HepG2 (cell line): ENCODE results near the gene SLC6A8. TPM values are rescaled to one million over a fixed set of nuclear protein-coding genes. Genes with fewer than 3 reads are reported as not detected.

ENCODE experiments used
- AGO1 ChIP-seq: fragments of 200-400 bp; formaldehyde crosslinking; IDR thresholded peaks from 2 replicates; pipeline ENCODE4 v1.6.1; 2017; ENCODE audit warnings: mild to moderate bottlenecking, low read depth, low read length, moderate library complexity; ENCODE audit not compliant: poor library complexity, severe bottlenecking
- DZIP1 ChIP-seq: sonication (generic); formaldehyde crosslinking; IDR thresholded peaks from 2 replicates; pipeline ENCODE4 v1.5.0; 2020; ENCODE audit warnings: mild to moderate bottlenecking, missing genetic modification reagents
- EED ChIP-seq: sonication (generic); formaldehyde crosslinking; IDR thresholded peaks from 2 replicates; pipeline ENCODE4 v1.5.0; 2020; ENCODE audit warnings: mild to moderate bottlenecking, missing genetic modification reagents
- PAXIP1 ChIP-seq: sonication (generic); formaldehyde crosslinking; conservative IDR thresholded peaks from 2 replicates; pipeline ENCODE4 v1.4.0; 2020; ENCODE audit warnings: mild to moderate bottlenecking, missing genetic modification reagents, moderate library complexity
- PHF8 ChIP-seq: sonication (generic); formaldehyde crosslinking; IDR thresholded peaks from 2 replicates; pipeline ENCODE4 v1.5.0; 2020; ENCODE audit warnings: missing genetic modification reagents
- RBFOX2 ChIP-seq: fragments of 200-400 bp; formaldehyde crosslinking; IDR thresholded peaks from 2 replicates; pipeline ENCODE4 v1.6.1; 2017; ENCODE audit warnings: low read depth, mild to moderate bottlenecking, low read length
- SALL1 ChIP-seq: sonication (generic); formaldehyde crosslinking; IDR thresholded peaks from 2 replicates; pipeline ENCODE4 v1.8.0; 2022; ENCODE audit warnings: mild to moderate bottlenecking, missing genetic modification reagents
- SAP130 ChIP-seq: IDR thresholded peaks from 2 replicates; pipeline ENCODE4 v1.6.1; 2016; ENCODE audit warnings: low read depth
- SIN3A ChIP-seq: IDR thresholded peaks from 2 replicates; pipeline ENCODE4 v1.6.1; 2011; ENCODE audit warnings: low read depth, mild to moderate bottlenecking, control low read depth, low read length, borderline replicate concordance
- SRY ChIP-seq: sonication (generic); formaldehyde crosslinking; IDR thresholded peaks from 2 replicates; pipeline ENCODE4 v1.8.0; 2022; ENCODE audit warnings: mild to moderate bottlenecking, missing genetic modification reagents
- ZC3H13 ChIP-seq: sonication (generic); formaldehyde crosslinking; IDR thresholded peaks from 2 replicates; pipeline ENCODE4 v1.8.1; 2023; ENCODE audit warnings: mild to moderate bottlenecking, missing genetic modification reagents, moderate library complexity
- ZFP91 ChIP-seq: sonication (generic); formaldehyde crosslinking; IDR thresholded peaks from 2 replicates; pipeline ENCODE4 v1.9.0; 2022; ENCODE audit warnings: missing genetic modification reagents, mild to moderate bottlenecking, borderline replicate concordance
- ZMAT3 ChIP-seq: sonication (generic); formaldehyde crosslinking; conservative IDR thresholded peaks from 2 replicates; pipeline ENCODE4 v1.7.0; 2021; ENCODE audit warnings: missing genetic modification reagents
- ZNF10 ChIP-seq: sonication (generic); formaldehyde crosslinking; IDR thresholded peaks from 2 replicates; pipeline ENCODE4 v1.4.0; 2020; ENCODE audit warnings: mild to moderate bottlenecking, low read depth, missing genetic modification reagents, borderline replicate concordance
- ZNF251 ChIP-seq: sonication (generic); formaldehyde crosslinking; IDR thresholded peaks from 2 replicates; pipeline ENCODE4 v1.9.0; 2021; ENCODE audit warnings: mild to moderate bottlenecking, missing genetic modification reagents
- ZNF510 ChIP-seq: sonication (generic); formaldehyde crosslinking; IDR thresholded peaks from 2 replicates; pipeline ENCODE4 v1.4.0; 2020; ENCODE audit warnings: low read depth, mild to moderate bottlenecking, missing genetic modification reagents
- ZNF567 ChIP-seq: sonication (generic); formaldehyde crosslinking; IDR thresholded peaks from 2 replicates; pipeline ENCODE4 v1.8.1; 2023; ENCODE audit warnings: mild to moderate bottlenecking, missing genetic modification reagents, borderline replicate concordance
- ZNF7 ChIP-seq: IDR thresholded peaks from 2 replicates; pipeline ENCODE4 v1.6.1; 2016; ENCODE audit warnings: missing biosample characterization, missing genetic modification reagents
- ZSCAN5A ChIP-seq: sonication (generic); formaldehyde crosslinking; IDR thresholded peaks from 2 replicates; pipeline ENCODE4 v1.8.0; 2022; ENCODE audit warnings: mild to moderate bottlenecking, missing genetic modification reagents, borderline replicate concordance
- polyA plus RNA-seq, 8 experiments: library from polyadenylated mRNA; depleted of rRNA in 3 of 8; stranded (reverse) in 7 of 8; unstranded in 1 of 8; fragments of >200 nt; fragmentation: Illumina TruSeq in 4 of 8; extraction: Trizol in 4 of 8; gene quantifications; 2 replicates each; pipeline versions ENCODE4 v1.2.1 to v1.2.3, GENCODE V29; 2011 to 2016; ENCODE audit warnings: low read depth in 4 of 8, missing spikeins in 1 of 8, mixed read lengths in 1 of 8; ENCODE audit not compliant: insufficient read depth in 1 of 8
- total RNA-seq, 5 experiments: library from RNA; depleted of rRNA; stranded (reverse); fragments of >200 nt; fragmentation: Illumina TruSeq; extraction: Trizol; gene quantifications; 2 replicates each; pipeline ENCODE4 v1.2.3, GENCODE V29; 2016; ENCODE audit warnings: low read depth in 1 of 5

The SLC6A8 gene
- total and polyA plus RNA-seq, 2 of the 13 experiments (the other 11 are each of a cell fraction or from before 2014, with no cell fraction given): 13.9 to 176 TPM

DNA sequence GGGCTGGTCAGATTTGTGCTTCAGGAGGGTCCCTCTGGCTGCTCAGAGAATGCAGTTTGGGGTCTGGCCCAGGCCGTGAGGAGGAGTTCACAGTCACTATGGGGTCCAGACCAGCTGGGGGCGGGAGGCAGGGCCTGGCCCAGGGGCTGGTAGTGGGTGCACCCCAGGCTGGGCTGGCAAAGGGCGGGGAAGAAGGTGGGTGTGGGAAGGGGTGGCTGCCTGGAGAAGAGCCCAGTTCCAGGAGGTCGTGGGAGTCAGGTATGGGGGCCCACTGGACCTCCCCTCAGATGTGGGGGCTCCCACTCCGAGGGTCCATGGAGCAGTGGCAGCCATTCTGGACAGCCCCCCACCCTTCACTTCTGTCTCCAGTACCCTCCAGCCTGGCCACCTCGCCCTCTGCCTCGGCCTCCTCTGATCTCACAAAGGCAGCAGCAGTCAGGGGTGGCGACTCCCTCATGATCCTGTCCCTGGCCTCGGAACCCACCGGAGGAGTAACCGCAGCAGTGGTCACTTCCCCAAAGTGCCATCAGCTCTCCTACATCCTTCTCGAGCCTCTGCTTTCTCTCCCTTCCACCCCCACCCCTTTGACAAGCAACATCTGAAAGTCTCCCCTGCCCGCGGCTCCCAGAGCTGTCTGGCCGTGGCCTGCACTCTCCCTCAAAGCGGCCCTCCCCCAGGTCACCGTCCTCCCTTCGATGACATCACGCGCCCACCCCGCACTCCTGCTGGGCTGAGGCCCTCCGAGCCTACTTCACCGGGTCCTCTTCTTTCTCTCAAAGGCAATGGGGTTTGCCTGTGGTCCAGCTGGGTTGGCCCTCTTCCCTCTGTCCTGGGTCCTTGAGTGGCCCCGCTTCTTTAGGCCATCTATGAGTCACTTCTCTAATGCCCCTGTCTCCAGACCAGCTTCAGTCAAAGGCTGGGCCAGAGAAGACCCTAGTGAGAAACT is 1.7 kb upstream of the SLC6A8 start (continued):
- no peak for TF ChIP-seq PAXIP1 (CRISPR knock-in tag)
- TF ChIP-seq SRY: no peak
- no peak for TF ChIP-seq ZNF7
- no peak for TF ChIP-seq ZFP91 (CRISPR knock-in tag)
- no peak for TF ChIP-seq ZNF251
- no peak for TF ChIP-seq EED
- TF ChIP-seq ZNF567 (CRISPR knock-in tag): no peak
- TF ChIP-seq ZSCAN5A (CRISPR knock-in tag): no peak
- peak; percentile 51 for TF ChIP-seq RBFOX2
- TF ChIP-seq SIN3A: 0 out of 2 replicates have a peak, but pooled peaks have one; percentile 22
- 0 out of 2 replicates have a peak, but pooled peaks have one; percentile 30 for TF ChIP-seq ZNF510 (CRISPR knock-in tag)
- TF ChIP-seq AGO1: peak; percentile 58
- no peak for TF ChIP-seq ZNF10 (CRISPR knock-in tag)
- TF ChIP-seq ZC3H13 (CRISPR knock-in tag): 0 out of 2 replicates have a peak, but pooled peaks have one; percentile 39
- 0 out of 2 replicates have a peak, but pooled peaks have one; percentile 64 for TF ChIP-seq ZMAT3 (CRISPR knock-in tag)
- 0 out of 2 replicates have a peak, but pooled peaks have one; percentile 31 for TF ChIP-seq DZIP1
- TF ChIP-seq SALL1 (CRISPR knock-in tag): 0 out of 2 replicates have a peak, but pooled peaks have one; percentile 4
- TF ChIP-seq SAP130 (CRISPR knock-in tag): peak; percentile 35; the same call in 1 of the 2 replicates
- no peak for TF ChIP-seq PHF8 (CRISPR knock-in tag)
